ENCODE measurements around the gene CRHR1. TPM values are rescaled to one million over a fixed set of nuclear protein-coding genes. Genes with fewer than 3 reads are reported as not detected.

The CRHR1 gene
- total RNA-seq, 1 donor from 2014 or later, result not detected

GRCh38 chr17:45850011-45850410 is 65.9 kb downstream of the CRHR1 start:
- DNase-seq (ENCODE audit: low spot score), result no peak
- Mint-ChIP-seq H3K27ac (ENCODE audit: unreplicated experiment) (no peak overlapping the region), H3K27me3 (ENCODE audit: unreplicated experiment) (peaks cover 13% of the 10 kb centered on the region), H3K4me1 (ENCODE audit: unreplicated experiment) (no peaks in the 10 kb centered on the region), H3K36me3 (ENCODE audit: low read depth, unreplicated experiment) (no peaks in the 10 kb centered on the region), H3K9me3 (ENCODE audit: unreplicated experiment) (no peaks in the 10 kb centered on the region), H3K4me3 (ENCODE audit: unreplicated experiment) (no peak overlapping the region)
- no peak for TF ChIP-seq CTCF (IDR thresholded peaks at IDR 0.05; ENCODE audit: unreplicated experiment)

GRCh38 chr17:45850468-45850867 is 66.3 kb downstream of the CRHR1 start:
- Mint-ChIP-seq H3K27me3 (ENCODE audit: unreplicated experiment) (peaks cover 13% of the 10 kb centered on the region), H3K4me1 (ENCODE audit: unreplicated experiment) (no peaks in the 10 kb centered on the region), H3K27ac (ENCODE audit: unreplicated experiment) (no peak overlapping the region), H3K4me3 (ENCODE audit: unreplicated experiment) (no peak overlapping the region), H3K36me3 (ENCODE audit: low read depth, unreplicated experiment) (no peaks in the 10 kb centered on the region), H3K9me3 (ENCODE audit: unreplicated experiment) (no peaks in the 10 kb centered on the region)
- DNase-seq (ENCODE audit: low spot score), result no peak
- no peak for TF ChIP-seq CTCF (IDR thresholded peaks at IDR 0.05; ENCODE audit: unreplicated experiment)

- no peak for TF ChIP-seq CTCF (IDR thresholded peaks at IDR 0.05; ENCODE audit: unreplicated experiment)
- Mint-ChIP-seq H3K4me1 (ENCODE audit: unreplicated experiment) (no peaks in the 10 kb centered on the region), H3K36me3 (ENCODE audit: low read depth, unreplicated experiment) (no peaks in the 10 kb centered on the region), H3K27me3 (ENCODE audit: unreplicated experiment) (peaks cover 13% of the 10 kb centered on the region), H3K4me3 (ENCODE audit: unreplicated experiment) (no peak overlapping the region), H3K27ac (ENCODE audit: unreplicated experiment) (no peak overlapping the region), H3K9me3 (ENCODE audit: unreplicated experiment) (no peaks in the 10 kb centered on the region)
- DNase-seq (ENCODE audit: low spot score), result no peak
These were observed 66.9 kb downstream of the CRHR1 start for GRCh38 chr17:45851022-45851421.

DNA sequence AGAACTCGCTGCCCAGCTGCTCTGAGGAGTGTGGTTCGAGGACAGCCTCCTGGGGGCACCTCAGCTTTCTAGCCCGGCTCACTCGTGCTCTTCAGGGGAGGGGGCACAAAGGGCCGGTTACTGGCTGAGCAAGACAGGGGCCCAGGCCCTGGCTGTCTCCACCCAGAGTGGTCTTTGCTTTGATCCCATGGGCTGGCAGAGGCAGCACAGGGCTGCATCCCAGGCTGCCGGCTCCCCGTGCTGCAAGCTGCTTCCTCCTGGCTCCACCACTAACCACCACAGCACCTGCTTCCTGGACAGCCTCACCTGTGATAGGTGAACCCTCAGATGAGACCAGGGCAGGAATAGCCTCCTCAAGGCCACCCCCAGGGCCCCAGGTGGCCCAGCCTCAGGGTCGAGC is 67.3 kb downstream of the CRHR1 start:
- no peak overlapping the region for H3K27ac Mint-ChIP-seq (ENCODE audit: unreplicated experiment)
- DNase-seq (ENCODE audit: low spot score), result no peak

DNA sequence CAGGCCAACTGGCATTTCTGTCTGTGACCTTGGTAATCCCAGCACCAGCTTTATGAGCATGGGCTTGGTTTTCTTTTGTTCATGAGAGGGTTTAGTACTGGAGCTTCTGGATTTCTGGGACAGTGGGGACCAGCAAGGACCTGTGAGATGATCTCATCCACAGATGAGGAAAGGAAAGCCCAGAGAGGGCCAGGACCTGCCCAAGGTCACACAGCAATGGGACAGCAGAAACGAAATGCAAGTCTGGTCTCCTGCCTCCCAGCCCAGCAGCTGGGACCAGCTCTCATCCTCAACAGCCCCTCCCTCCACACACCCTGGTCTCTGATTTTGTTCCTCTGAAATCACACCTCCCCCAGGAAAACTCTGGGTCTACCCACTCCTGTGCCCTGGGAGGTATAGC is 67.8 kb downstream of the CRHR1 start:
- Mint-ChIP-seq H3K9me3 (ENCODE audit: unreplicated experiment) (no peaks in the 10 kb centered on the region), H3K27me3 (ENCODE audit: unreplicated experiment) (peaks cover 12% of the 10 kb centered on the region), H3K4me1 (ENCODE audit: unreplicated experiment) (no peaks in the 10 kb centered on the region), H3K27ac (ENCODE audit: unreplicated experiment) (no peak overlapping the region), H3K36me3 (ENCODE audit: low read depth, unreplicated experiment) (no peaks in the 10 kb centered on the region), H3K4me3 (ENCODE audit: unreplicated experiment) (no peak overlapping the region)
- no peak for TF ChIP-seq CTCF (IDR thresholded peaks at IDR 0.05; ENCODE audit: unreplicated experiment)
- no peak for DNase-seq (ENCODE audit: low spot score)

More for the DNA sequence above, 67.3 kb downstream of the CRHR1 start:
- no peaks in the 10 kb centered on the region for H3K36me3 Mint-ChIP-seq (ENCODE audit: low read depth, unreplicated experiment)
- no peaks in the 10 kb centered on the region for H3K4me1 Mint-ChIP-seq (ENCODE audit: unreplicated experiment)
- no peak for TF ChIP-seq CTCF (IDR thresholded peaks at IDR 0.05; ENCODE audit: unreplicated experiment)
- H3K4me3 Mint-ChIP-seq (ENCODE audit: unreplicated experiment), result no peak overlapping the region
- H3K27me3 Mint-ChIP-seq (ENCODE audit: unreplicated experiment), result peaks cover 12% of the 10 kb centered on the region
- no peaks in the 10 kb centered on the region for H3K9me3 Mint-ChIP-seq (ENCODE audit: unreplicated experiment)
